ENCODE measurements around the gene PTPRS.

- no peak for TF ChIP-seq CREM (IDR thresholded peaks at IDR 0.05)
- no peak for TF ChIP-seq CREM (CRISPR knock-in tag; IDR thresholded peaks at IDR 0.05)
- no peak for TF ChIP-seq MXD4 (CRISPR knock-in tag; IDR thresholded peaks at IDR 0.05)
- no peak for TF ChIP-seq POLR2A (IDR thresholded peaks at IDR 0.05; ENCODE audit: insufficient read depth in 1 of 2, low read depth in 2 of 2, low read length in 2 of 2)
- TF ChIP-seq KMT2B (CRISPR knock-in tag; IDR thresholded peaks at IDR 0.05), result no peak
- TF ChIP-seq SP4 (CRISPR knock-in tag; IDR thresholded peaks at IDR 0.05), result no peak
- TF ChIP-seq SP1 (IDR thresholded peaks at IDR 0.05), result no peak
- TF ChIP-seq SP1 (CRISPR knock-in tag; IDR thresholded peaks at IDR 0.05), result no peak
- TF ChIP-seq ZNF160 (CRISPR knock-in tag; IDR thresholded peaks at IDR 0.05), result no peak
- no peak for TF ChIP-seq ZNF766 (CRISPR knock-in tag; IDR thresholded peaks at IDR 0.05; ENCODE audit: borderline replicate concordance)
- TF ChIP-seq, protein P1, sequence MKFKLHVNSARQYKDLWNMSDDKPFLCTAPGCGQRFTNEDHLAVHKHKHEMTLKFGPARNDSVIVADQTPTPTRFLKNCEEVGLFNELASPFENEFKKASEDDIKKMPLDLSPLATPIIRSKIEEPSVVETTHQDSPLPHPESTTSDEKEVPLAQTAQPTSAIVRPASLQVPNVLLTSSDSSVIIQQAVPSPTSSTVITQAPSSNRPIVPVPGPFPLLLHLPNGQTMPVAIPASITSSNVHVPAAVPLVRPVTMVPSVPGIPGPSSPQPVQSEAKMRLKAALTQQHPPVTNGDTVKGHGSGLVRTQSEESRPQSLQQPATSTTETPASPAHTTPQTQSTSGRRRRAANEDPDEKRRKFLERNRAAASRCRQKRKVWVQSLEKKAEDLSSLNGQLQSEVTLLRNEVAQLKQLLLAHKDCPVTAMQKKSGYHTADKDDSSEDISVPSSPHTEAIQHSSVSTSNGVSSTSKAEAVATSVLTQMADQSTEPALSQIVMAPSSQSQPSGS (CRISPR knock-in tag; IDR thresholded peaks at IDR 0.05), result no peak
- no peak for TF ChIP-seq ZNF382 (CRISPR knock-in tag; IDR thresholded peaks at IDR 0.05; ENCODE audit: borderline replicate concordance)
- TF ChIP-seq POLR2AphosphoS5 (IDR thresholded peaks at IDR 0.05; ENCODE audit: low read depth, low read length), result no peak
- no peak for TF ChIP-seq SETDB1 (CRISPR knock-in tag; IDR thresholded peaks at IDR 0.05; ENCODE audit: borderline replicate concordance)
Observed at GRCh38 chr19:5337126-5337525, 3.5 kb downstream of the PTPRS start.

Data from HepG2 (cell line).